ENCODE data around the gene FCRLA. TPM values are rescaled to one million over a fixed set of nuclear protein-coding genes. Genes with fewer than 3 reads are reported as not detected.

Gene FCRLA
- total RNA-seq, 1 experiment from 2014 or later, result not detected

GRCh38 chr1:161728376-161729226 is 21.6 kb downstream of the FCRLA start:
- Histone ChIP-seq H3K36me3 (ENCODE audit: low read depth, low read length) (no peaks in the 10 kb centered on the region), H3K9me2 (replicated peaks; ENCODE audit: low read length) (no peaks in the 10 kb centered on the region), H3K9me3 (ENCODE audit: low read length) (no peaks in the 10 kb centered on the region), H4K20me1 (ENCODE audit: low read length) (no peaks in the 10 kb centered on the region), H3K79me2 (ENCODE audit: low read length) (peaks cover 23% of the 10 kb centered on the region), H3K9ac (ENCODE audit: low read length) (no peak overlapping the region), H3K4me2 (ENCODE audit: low read length) (no peak overlapping the region), H2AFZ (ENCODE audit: low read length) (no peak overlapping the region), H3K4me1 (ENCODE audit: insufficient read depth, low read length) (peaks cover 79% of the 10 kb centered on the region), H3K27ac (ENCODE audit: low read length) (no peak overlapping the region; the same call in 1 of the 2 replicates), H3K4me3 (ENCODE audit: low read length) (no peak overlapping the region), H3K27me3 (ENCODE audit: low read length) (no peaks in the 10 kb centered on the region), H3F3A (ENCODE audit: low read length, unreplicated experiment) (peaks cover 9% of the 10 kb centered on the region)
- ChIA-PET POLR2A (ENCODE audit: unreplicated experiment) (interaction anchor here (0.6 kb wide), 1 partner anchor 8 kb away, joined by 4 read pairs; no protein-coding TSS in a partner anchor), CTCF (no interaction called here)
- no TSS peak for BruUV-seq (replicated peaks)
- TF ChIP-seq EZH2phosphoT487 (IDR thresholded peaks at IDR 0.05; ENCODE audit: borderline replicate concordance, low read length) (no peak), CTCF (conservative IDR thresholded peaks at IDR 0.05; ENCODE audit: low read depth, low read length) (no peak)
- ATAC-seq (no peak), DNase-seq (no peak)
- intact Hi-C loops (cut with micrococcal nuclease), result no loop called here

- ChIA-PET POLR2A (ENCODE audit: unreplicated experiment) (no interaction called here), CTCF (no interaction called here)
- Histone ChIP-seq H3K79me2 (ENCODE audit: low read length) (peaks cover 26% of the 10 kb centered on the region), H3K4me3 (ENCODE audit: low read length) (no peak overlapping the region), H3K36me3 (ENCODE audit: low read depth, low read length) (no peaks in the 10 kb centered on the region), H3K9me3 (ENCODE audit: low read length) (no peaks in the 10 kb centered on the region), H3K27me3 (ENCODE audit: low read length) (no peaks in the 10 kb centered on the region), H3K4me1 (ENCODE audit: insufficient read depth, low read length) (peaks cover 81% of the 10 kb centered on the region), H3F3A (ENCODE audit: low read length, unreplicated experiment) (peaks cover 9% of the 10 kb centered on the region), H3K27ac (ENCODE audit: low read length) (peak overlapping the region; percentile 89), H3K4me2 (ENCODE audit: low read length) (peak overlapping the region; percentile 51), H3K9ac (ENCODE audit: low read length) (peak overlapping the region; percentile 30; the same call in 1 of the 2 replicates), H4K20me1 (ENCODE audit: low read length) (no peaks in the 10 kb centered on the region), H3K9me2 (replicated peaks; ENCODE audit: low read length) (no peaks in the 10 kb centered on the region), H2AFZ (ENCODE audit: low read length) (peak overlapping the region; percentile 35; the same call in 1 of the 2 replicates)
- TF ChIP-seq EZH2phosphoT487 (IDR thresholded peaks at IDR 0.05; ENCODE audit: borderline replicate concordance, low read length) (no peak), CTCF (conservative IDR thresholded peaks at IDR 0.05; ENCODE audit: low read depth, low read length) (no peak), EZH2 (IDR thresholded peaks at IDR 0.05; ENCODE audit: low read length, unreplicated experiment) (no peak)
- DNase-seq, result peak; percentile 87
- intact Hi-C loops (cut with micrococcal nuclease), result no loop called here
- ATAC-seq, result peak; percentile 5; the same call in 1 of the 2 replicates
- no TSS peak for BruUV-seq (replicated peaks)
Measured at GRCh38 chr1:161730050-161730564, 23.1 kb downstream of the FCRLA start.

- no peaks in the 10 kb centered on the region for H4K20me1 ChIP-seq (ENCODE audit: low read length)
- H3K4me1 ChIP-seq (ENCODE audit: insufficient read depth, low read length), result peaks cover 82% of the 10 kb centered on the region
- H3K4me3 ChIP-seq (ENCODE audit: low read length), result no peak overlapping the region
- 0 out of 2 replicates have a peak overlapping the region, but pooled peaks have one; percentile 35 for H3K9ac ChIP-seq (ENCODE audit: low read length)
- H3K27me3 ChIP-seq (ENCODE audit: low read length), result no peaks in the 10 kb centered on the region
- H3F3A ChIP-seq (ENCODE audit: low read length, unreplicated experiment), result peaks cover 9% of the 10 kb centered on the region
- DNase-seq (no peak), ATAC-seq (no peak)
- peaks cover 23% of the 10 kb centered on the region for H3K79me2 ChIP-seq (ENCODE audit: low read length)
- no peaks in the 10 kb centered on the region for H3K9me2 ChIP-seq (replicated peaks; ENCODE audit: low read length)
- no peak for TF ChIP-seq EZH2phosphoT487 (IDR thresholded peaks at IDR 0.05; ENCODE audit: borderline replicate concordance, low read length)
- no peak for TF ChIP-seq CTCF (conservative IDR thresholded peaks at IDR 0.05; ENCODE audit: low read depth, low read length)
- TF ChIP-seq EZH2 (IDR thresholded peaks at IDR 0.05; ENCODE audit: low read length, unreplicated experiment), result no peak
- H3K36me3 ChIP-seq (ENCODE audit: low read depth, low read length), result no peaks in the 10 kb centered on the region
- intact Hi-C loops (cut with micrococcal nuclease), result no loop called here
- BruUV-seq (replicated peaks), result no TSS peak
- H3K4me2 ChIP-seq (ENCODE audit: low read length), result peak overlapping the region; percentile 51
- H2AFZ ChIP-seq (ENCODE audit: low read length), result no peak overlapping the region
- POLR2A ChIA-PET (ENCODE audit: unreplicated experiment), result no interaction called here
- H3K9me3 ChIP-seq (ENCODE audit: low read length), result no peaks in the 10 kb centered on the region
- CTCF ChIA-PET, result no interaction called here
- H3K27ac ChIP-seq (ENCODE audit: low read length), result peak overlapping the region; percentile 89; the same call in 1 of the 2 replicates
Measured at GRCh38 chr1:161731241-161731640, 24.2 kb downstream of the FCRLA start.
